Measurements from ENCODE around the gene AMER2. TPM values are rescaled to one million over a fixed set of nuclear protein-coding genes. Genes with fewer than 3 reads are reported as not detected.

Gene AMER2
- total and polyA plus RNA-seq, 2 experiments from 2014 or later, result 0.31 to 0.76 TPM

GRCh38 chr13:25118378-25118905 is 53.6 kb downstream of the AMER2 start:
- Histone ChIP-seq H3K79me2 (replicated peaks; ENCODE audit: insufficient read depth) (no peaks in the 10 kb centered on the region), H3K9me2 (ENCODE audit: insufficient read depth) (no peaks in the 10 kb centered on the region), H3K27ac (ENCODE audit: low read depth) (no peak overlapping the region), H3K27me3 (ENCODE audit: insufficient read depth) (no peaks in the 10 kb centered on the region), H2AFZ (peak overlapping the region; percentile 77), H3K36me3 (ENCODE audit: insufficient read depth) (no peaks in the 10 kb centered on the region), H3K4me2 (no peak overlapping the region), H3K4me3 (no peak overlapping the region), H4K20me1 (replicated peaks; ENCODE audit: insufficient read depth) (no peaks in the 10 kb centered on the region), H3K4me1 (ENCODE audit: insufficient read depth) (peaks cover 9% of the 10 kb centered on the region), H3F3A (replicated peaks; ENCODE audit: low read depth) (no peaks in the 10 kb centered on the region)
- DNase-seq (ENCODE audit: low spot score), result no peak
- TF ChIP-seq NANOG (IDR thresholded peaks at IDR 0.05; ENCODE audit: borderline replicate concordance), result no peak
- TF ChIP-seq EZH2phosphoT487 (IDR thresholded peaks at IDR 0.05; ENCODE audit: unreplicated experiment), result no peak
- H3K9me3 Mint-ChIP-seq, result peaks cover 19% of the 10 kb centered on the region
- H3K4me1 Mint-ChIP-seq, result peaks cover 45% of the 10 kb centered on the region
- H3K36me3 Mint-ChIP-seq (ENCODE audit: low read depth), result peaks cover 11% of the 10 kb centered on the region; the same call in 2 of the 3 replicates
- H3K4me3 Mint-ChIP-seq, result no peak overlapping the region
- peaks cover 16% of the 10 kb centered on the region for H3K27me3 Mint-ChIP-seq (ENCODE audit: insufficient read depth, low read depth, poor library complexity)
- H3K27ac Mint-ChIP-seq, result no peak overlapping the region
- ATAC-seq, result no peak

- Mint-ChIP-seq H3K36me3 (ENCODE audit: low read depth) (peaks cover 10% of the 10 kb centered on the region; the same call in 2 of the 3 replicates), H3K9me3 (peaks cover 10% of the 10 kb centered on the region), H3K27me3 (ENCODE audit: insufficient read depth, low read depth, poor library complexity) (peaks cover 16% of the 10 kb centered on the region), H3K27ac (peak overlapping the region; percentile 81; the same call in 1 of the 2 replicates), H3K4me1 (peaks cover 45% of the 10 kb centered on the region), H3K4me3 (no peak overlapping the region)
- no peaks in the 10 kb centered on the region for H4K20me1 ChIP-seq (replicated peaks; ENCODE audit: insufficient read depth)
- ATAC-seq (no peak; the same call in 2 of the 3 replicates), DNase-seq (ENCODE audit: low spot score) (no peak)
- H3K9me2 ChIP-seq (ENCODE audit: insufficient read depth), result no peaks in the 10 kb centered on the region
- no peaks in the 10 kb centered on the region for H3K36me3 ChIP-seq (ENCODE audit: insufficient read depth)
- H2AFZ ChIP-seq, result peak overlapping the region; percentile 97
- no peaks in the 10 kb centered on the region for H3F3A ChIP-seq (replicated peaks; ENCODE audit: low read depth)
- no peaks in the 10 kb centered on the region for H3K79me2 ChIP-seq (replicated peaks; ENCODE audit: insufficient read depth)
- H3K4me1 ChIP-seq (ENCODE audit: insufficient read depth), result peaks cover 9% of the 10 kb centered on the region
- no peaks in the 10 kb centered on the region for H3K27me3 ChIP-seq (ENCODE audit: insufficient read depth)
- no peak overlapping the region for H3K4me3 ChIP-seq
- H3K27ac ChIP-seq (ENCODE audit: low read depth), result no peak overlapping the region
- H3K4me2 ChIP-seq, result no peak overlapping the region
- TF ChIP-seq EZH2phosphoT487 (IDR thresholded peaks at IDR 0.05; ENCODE audit: unreplicated experiment) (no peak), ZNF462 (CRISPR knock-in tag; IDR thresholded peaks at IDR 0.05) (no peak), JUNB (IDR thresholded peaks at IDR 0.05; ENCODE audit: unreplicated experiment) (no peak), CREB1 (CRISPR knock-in tag; IDR thresholded peaks at IDR 0.05; ENCODE audit: low read depth) (no peak), ZNF331 (CRISPR knock-in tag; IDR thresholded peaks at IDR 0.05; ENCODE audit: low read depth) (no peak), STAT1 (IDR thresholded peaks at IDR 0.05; ENCODE audit: unreplicated experiment) (no peak), POLR2AphosphoS5 (IDR thresholded peaks at IDR 0.05; ENCODE audit: low read depth) (no peak), ZNF114 (CRISPR knock-in tag; IDR thresholded peaks at IDR 0.05) (no peak), EZH2 (IDR thresholded peaks at IDR 0.05; ENCODE audit: low read depth, unreplicated experiment) (no peak), ETS1 (IDR thresholded peaks at IDR 0.05) (no peak), NANOG (IDR thresholded peaks at IDR 0.05; ENCODE audit: borderline replicate concordance) (no peak)
- TF ChIP-seq, protein P1, sequence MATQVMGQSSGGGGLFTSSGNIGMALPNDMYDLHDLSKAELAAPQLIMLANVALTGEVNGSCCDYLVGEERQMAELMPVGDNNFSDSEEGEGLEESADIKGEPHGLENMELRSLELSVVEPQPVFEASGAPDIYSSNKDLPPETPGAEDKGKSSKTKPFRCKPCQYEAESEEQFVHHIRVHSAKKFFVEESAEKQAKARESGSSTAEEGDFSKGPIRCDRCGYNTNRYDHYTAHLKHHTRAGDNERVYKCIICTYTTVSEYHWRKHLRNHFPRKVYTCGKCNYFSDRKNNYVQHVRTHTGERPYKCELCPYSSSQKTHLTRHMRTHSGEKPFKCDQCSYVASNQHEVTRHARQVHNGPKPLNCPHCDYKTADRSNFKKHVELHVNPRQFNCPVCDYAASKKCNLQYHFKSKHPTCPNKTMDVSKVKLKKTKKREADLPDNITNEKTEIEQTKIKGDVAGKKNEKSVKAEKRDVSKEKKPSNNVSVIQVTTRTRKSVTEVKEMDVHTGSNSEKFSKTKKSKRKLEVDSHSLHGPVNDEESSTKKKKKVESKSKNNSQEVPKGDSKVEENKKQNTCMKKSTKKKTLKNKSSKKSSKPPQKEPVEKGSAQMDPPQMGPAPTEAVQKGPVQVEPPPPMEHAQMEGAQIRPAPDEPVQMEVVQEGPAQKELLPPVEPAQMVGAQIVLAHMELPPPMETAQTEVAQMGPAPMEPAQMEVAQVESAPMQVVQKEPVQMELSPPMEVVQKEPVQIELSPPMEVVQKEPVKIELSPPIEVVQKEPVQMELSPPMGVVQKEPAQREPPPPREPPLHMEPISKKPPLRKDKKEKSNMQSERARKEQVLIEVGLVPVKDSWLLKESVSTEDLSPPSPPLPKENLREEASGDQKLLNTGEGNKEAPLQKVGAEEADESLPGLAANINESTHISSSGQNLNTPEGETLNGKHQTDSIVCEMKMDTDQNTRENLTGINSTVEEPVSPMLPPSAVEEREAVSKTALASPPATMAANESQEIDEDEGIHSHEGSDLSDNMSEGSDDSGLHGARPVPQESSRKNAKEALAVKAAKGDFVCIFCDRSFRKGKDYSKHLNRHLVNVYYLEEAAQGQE (IDR thresholded peaks at IDR 0.05; ENCODE audit: unreplicated experiment), result no peak
Measured at GRCh38 chr13:25117312-25117711, 54.8 kb downstream of the AMER2 start.

Measured in GM23338 (cell line).